SJCRH30 (cell line): ENCODE results near the gene NDUFB2. TPM values are rescaled to one million over a fixed set of nuclear protein-coding genes. Genes with fewer than 3 reads are reported as not detected.
"Not testable (repeated sequence)": the region's sequence is repeated elsewhere in the genome, so short reads cannot be mapped to it uniquely, and the experiment has no call there.

Source experiments
- DNase-seq, 2 experiments: peaks; one replicate each; pipeline ENCODE4 v3.0.0-alpha.2; 2015 to 2020
- H3K27ac ChIP-seq: fragments of 250-450 bp; sonication (Bioruptor Pico); 2 replicates; pipeline ENCODE4 v1.5.1; 2020; ENCODE audit warnings: mild to moderate bottlenecking, moderate library complexity
- H3K27me3 ChIP-seq: fragments of 250-450 bp; sonication (Bioruptor Pico); 2 replicates; pipeline ENCODE4 v1.5.1; 2020; ENCODE audit warnings: mild to moderate bottlenecking, moderate library complexity
- H3K36me3 ChIP-seq: fragments of 250-450 bp; sonication (Bioruptor Pico); 2 replicates; pipeline ENCODE4 v1.5.1; 2020; ENCODE audit warnings: mild to moderate bottlenecking, moderate library complexity
- H3K4me1 ChIP-seq: fragments of 250-450 bp; sonication (Bioruptor Pico); 2 replicates; pipeline ENCODE4 v1.5.1; 2020; ENCODE audit warnings: mild to moderate bottlenecking, moderate library complexity
- H3K4me3 ChIP-seq: fragments of 250-450 bp; sonication (Bioruptor Pico); 2 replicates; pipeline ENCODE4 v1.5.1; 2020; ENCODE audit warnings: mild to moderate bottlenecking, moderate library complexity
- H3K9me3 ChIP-seq: fragments of 250-450 bp; sonication (Bioruptor Pico); replicated peaks from 2 replicates; pipeline ENCODE4 v1.5.1; 2020; ENCODE audit warnings: mild to moderate bottlenecking, moderate library complexity
- total RNA-seq: library from RNA; depleted of rRNA; stranded (reverse); fragments of >200 nt; shearing (Covaris generic); gene quantifications from 2 replicates; pipeline ENCODE4 v1.2.3, GENCODE V29; 2014

NDUFB2 gene
- total RNA-seq, 1 experiment from 2014 or later, result 158 TPM

- no peaks in the 10 kb centered on the region for H3K36me3 ChIP-seq
- no peak overlapping the region for H3K4me3 ChIP-seq
- H3K4me1 ChIP-seq, result no peaks in the 10 kb centered on the region
- no peak for DNase-seq
- H3K27ac ChIP-seq, result no peak overlapping the region
- no peaks in the 10 kb centered on the region for H3K27me3 ChIP-seq
- H3K9me3 ChIP-seq, result no peaks in the 10 kb centered on the region
Observed at GRCh38 chr7:140667476-140667875, 29.0 kb upstream of the NDUFB2 start.

DNA sequence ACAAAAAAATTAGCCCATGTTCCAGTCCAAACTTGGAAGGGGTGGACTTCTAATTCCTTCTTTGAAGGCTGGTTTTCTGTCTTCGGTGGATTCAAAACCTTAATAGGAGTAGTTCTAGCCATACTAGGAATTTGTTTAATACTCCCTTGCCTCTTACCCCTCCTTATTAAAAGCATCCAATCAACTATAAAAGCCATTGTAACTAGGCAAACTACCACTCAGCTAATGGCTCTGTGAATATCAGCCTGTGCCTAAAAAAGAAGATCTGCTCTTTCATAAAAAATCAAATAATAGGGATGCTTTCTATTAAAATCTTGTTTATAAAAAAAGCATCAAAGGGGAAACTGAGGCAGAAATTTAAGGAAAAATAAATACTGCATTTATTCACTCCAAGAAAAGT lies 27.9 kb upstream of the NDUFB2 start:
- Histone ChIP-seq H3K4me1 (no peaks in the 10 kb centered on the region), H3K36me3 (no peaks in the 10 kb centered on the region), H3K27me3 (no peaks in the 10 kb centered on the region), H3K4me3 (no peak overlapping the region), H3K27ac (no peak overlapping the region), H3K9me3 (no peaks in the 10 kb centered on the region)
- no peak for DNase-seq

DNA sequence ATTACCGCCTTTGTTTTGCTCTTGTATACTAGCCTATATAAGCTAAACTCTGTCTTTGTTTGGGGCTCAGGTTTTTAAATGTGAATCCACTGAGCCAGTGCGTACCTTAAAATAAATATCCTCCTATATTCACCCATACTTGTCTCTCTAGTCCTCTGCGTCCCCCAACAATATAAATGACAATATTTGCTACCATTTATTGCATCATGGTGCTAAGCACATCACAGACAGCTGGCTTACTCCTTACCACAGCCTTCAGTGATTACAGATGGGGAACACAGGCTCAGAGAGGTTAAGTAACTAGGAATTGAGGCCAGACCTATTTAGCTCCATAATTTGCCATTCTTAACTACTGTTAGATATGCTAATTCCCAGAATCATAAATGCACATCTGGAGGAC lies 27.2 kb upstream of the NDUFB2 start:
- Histone ChIP-seq H3K9me3 (no peaks in the 10 kb centered on the region), H3K4me1 (no peaks in the 10 kb centered on the region), H3K27me3 (no peaks in the 10 kb centered on the region), H3K27ac (no peak overlapping the region), H3K36me3 (no peaks in the 10 kb centered on the region), H3K4me3 (no peak overlapping the region)
- no peak for DNase-seq

DNA sequence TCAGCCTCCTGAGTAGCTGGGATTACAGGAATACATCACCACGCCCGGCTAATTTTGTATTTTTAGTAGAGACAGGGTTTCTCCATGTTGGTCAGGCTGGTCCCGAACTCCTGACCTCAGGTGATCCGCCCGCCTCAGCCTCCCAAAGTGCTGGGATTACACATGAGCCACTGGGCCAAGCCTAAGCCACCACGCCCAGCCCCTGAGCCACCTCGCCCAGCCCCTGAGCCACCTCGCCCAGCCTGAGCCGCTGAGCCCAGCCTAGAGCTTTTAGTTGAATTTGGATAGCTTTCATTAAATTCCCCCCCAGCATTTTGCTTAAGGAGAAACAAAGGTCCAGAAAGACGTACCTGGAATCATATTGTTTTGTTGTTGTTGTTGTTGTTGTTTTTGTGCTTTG lies 26.6 kb upstream of the NDUFB2 start:
- H3K27me3 ChIP-seq, H3K4me1 ChIP-seq, H3K4me3 ChIP-seq, DNase-seq, H3K9me3 ChIP-seq, H3K36me3 ChIP-seq, H3K27ac ChIP-seq: not testable (repeated sequence)

- H3K4me3 ChIP-seq, result no peak overlapping the region
- H3K4me1 ChIP-seq, result peaks cover 2% of the 10 kb centered on the region; the same call in 1 of the 2 replicates
- no peaks in the 10 kb centered on the region for H3K36me3 ChIP-seq
- H3K27ac ChIP-seq, result no peak overlapping the region
- no peaks in the 10 kb centered on the region for H3K27me3 ChIP-seq
- no peaks in the 10 kb centered on the region for H3K9me3 ChIP-seq
- no peak for DNase-seq
Observed at GRCh38 chr7:140670343-140670935, 26.1 kb upstream of the NDUFB2 start.

- DNase-seq, result no peak
- H3K4me3 ChIP-seq, result peak overlapping the region; percentile 68; the same call in 1 of the 2 replicates
- no peaks in the 10 kb centered on the region for H3K9me3 ChIP-seq
- H3K27me3 ChIP-seq, result no peaks in the 10 kb centered on the region
- H3K4me1 ChIP-seq, result peaks cover 3% of the 10 kb centered on the region; the same call in 1 of the 2 replicates
- H3K36me3 ChIP-seq, result no peaks in the 10 kb centered on the region
- H3K27ac ChIP-seq, result no peak overlapping the region
Observed at GRCh38 chr7:140671966-140672365, 24.5 kb upstream of the NDUFB2 start.

- Histone ChIP-seq H3K9me3 (no peaks in the 10 kb centered on the region), H3K4me1 (peaks cover 3% of the 10 kb centered on the region; the same call in 1 of the 2 replicates), H3K27me3 (no peaks in the 10 kb centered on the region), H3K36me3 (no peaks in the 10 kb centered on the region), H3K27ac (no peak within 1 kb of the TSS), H3K4me3 (peak within 1 kb of the TSS; percentile 68)
- peak; percentile 34 to 62 for DNase-seq
Observed at GRCh38 chr7:140672382-140673062, 24.0 kb upstream of the NDUFB2 start, which contains the start of gene ADCK2. Gene ADCK2, plus strand, starts transcription at chr7:140672945. Its CDS starts 386 bp downstream, at chr7:140673331.

DNA sequence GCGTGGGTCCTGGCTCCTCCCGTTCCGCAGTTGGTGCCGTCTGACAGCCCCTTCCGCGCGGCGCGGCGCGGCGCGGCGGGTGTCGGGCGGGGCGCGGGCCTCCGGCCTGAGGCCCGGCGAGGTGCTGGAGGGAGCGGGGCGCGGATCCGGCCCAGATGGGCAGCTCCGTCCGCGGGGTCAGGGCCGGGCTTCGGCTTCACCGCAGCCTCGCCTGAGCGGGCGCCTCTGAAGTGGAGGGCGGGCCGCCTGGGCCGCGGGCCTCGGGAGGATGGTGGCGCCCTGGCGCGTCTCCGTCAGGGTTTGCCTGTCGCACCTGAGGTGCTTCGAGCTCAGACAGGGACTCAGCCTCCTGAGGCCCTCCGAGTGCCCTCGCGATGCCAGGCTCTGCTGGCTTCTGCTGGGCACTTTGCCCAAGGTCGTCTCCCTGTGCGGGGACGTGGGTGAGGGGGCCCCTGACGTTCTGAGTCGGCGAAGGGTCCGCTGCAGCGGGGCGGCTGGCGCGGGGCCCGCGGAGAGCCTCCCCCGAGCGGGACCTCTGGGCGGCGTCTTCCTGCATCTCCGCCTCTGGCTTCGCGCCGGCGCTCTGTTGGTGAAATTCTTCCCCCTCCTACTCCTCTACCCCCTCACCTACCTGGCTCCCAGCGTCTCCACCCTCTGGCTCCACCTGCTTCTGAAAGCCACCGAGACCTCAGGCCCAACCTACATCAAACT lies 23.3 kb upstream of the NDUFB2 start:
- no peak for DNase-seq
- H3K36me3 ChIP-seq, result no peaks in the 10 kb centered on the region

DNA sequence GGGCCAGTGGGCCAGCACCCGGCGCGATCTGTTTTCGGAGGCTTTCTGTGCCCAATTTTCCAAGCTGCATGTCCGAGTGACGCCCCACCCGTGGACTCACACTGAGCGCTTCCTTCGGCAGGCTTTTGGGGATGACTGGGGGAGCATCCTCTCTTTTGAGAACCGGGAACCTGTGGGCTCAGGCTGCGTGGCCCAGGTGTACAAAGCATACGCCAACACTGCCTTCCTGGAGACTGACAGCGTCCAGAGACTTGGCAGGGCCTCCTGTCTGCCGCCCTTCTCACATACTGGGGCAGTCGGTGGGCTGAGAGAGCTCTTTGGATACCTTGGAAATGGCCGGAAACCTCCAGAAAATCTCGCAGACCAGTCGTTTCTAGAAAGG lies 22.7 kb upstream of the NDUFB2 start:
- no peaks in the 10 kb centered on the region for H3K27me3 ChIP-seq
- peaks cover 3% of the 10 kb centered on the region; the same call in 1 of the 2 replicates for H3K4me1 ChIP-seq
- DNase-seq, result no peak
- no peaks in the 10 kb centered on the region for H3K36me3 ChIP-seq
- no peaks in the 10 kb centered on the region for H3K9me3 ChIP-seq
- no peak overlapping the region for H3K27ac ChIP-seq
- H3K4me3 ChIP-seq, result peak overlapping the region; percentile 68; the same call in 1 of the 2 replicates

More for the DNA sequence above, 23.3 kb upstream of the NDUFB2 start:
- no peak overlapping the region for H3K27ac ChIP-seq
- H3K27me3 ChIP-seq, result no peaks in the 10 kb centered on the region
- H3K4me1 ChIP-seq, result peaks cover 3% of the 10 kb centered on the region; the same call in 1 of the 2 replicates
- H3K4me3 ChIP-seq, result peak overlapping the region; percentile 68
- H3K9me3 ChIP-seq, result no peaks in the 10 kb centered on the region

- peaks cover 3% of the 10 kb centered on the region; the same call in 1 of the 2 replicates for H3K4me1 ChIP-seq
- no peaks in the 10 kb centered on the region for H3K27me3 ChIP-seq
- H3K27ac ChIP-seq, result no peak overlapping the region
- no peaks in the 10 kb centered on the region for H3K36me3 ChIP-seq
- H3K4me3 ChIP-seq, result no peak overlapping the region
- H3K9me3 ChIP-seq, result no peaks in the 10 kb centered on the region
- no peak for DNase-seq
Observed at GRCh38 chr7:140674356-140674800, 22.1 kb upstream of the NDUFB2 start.

DNA sequence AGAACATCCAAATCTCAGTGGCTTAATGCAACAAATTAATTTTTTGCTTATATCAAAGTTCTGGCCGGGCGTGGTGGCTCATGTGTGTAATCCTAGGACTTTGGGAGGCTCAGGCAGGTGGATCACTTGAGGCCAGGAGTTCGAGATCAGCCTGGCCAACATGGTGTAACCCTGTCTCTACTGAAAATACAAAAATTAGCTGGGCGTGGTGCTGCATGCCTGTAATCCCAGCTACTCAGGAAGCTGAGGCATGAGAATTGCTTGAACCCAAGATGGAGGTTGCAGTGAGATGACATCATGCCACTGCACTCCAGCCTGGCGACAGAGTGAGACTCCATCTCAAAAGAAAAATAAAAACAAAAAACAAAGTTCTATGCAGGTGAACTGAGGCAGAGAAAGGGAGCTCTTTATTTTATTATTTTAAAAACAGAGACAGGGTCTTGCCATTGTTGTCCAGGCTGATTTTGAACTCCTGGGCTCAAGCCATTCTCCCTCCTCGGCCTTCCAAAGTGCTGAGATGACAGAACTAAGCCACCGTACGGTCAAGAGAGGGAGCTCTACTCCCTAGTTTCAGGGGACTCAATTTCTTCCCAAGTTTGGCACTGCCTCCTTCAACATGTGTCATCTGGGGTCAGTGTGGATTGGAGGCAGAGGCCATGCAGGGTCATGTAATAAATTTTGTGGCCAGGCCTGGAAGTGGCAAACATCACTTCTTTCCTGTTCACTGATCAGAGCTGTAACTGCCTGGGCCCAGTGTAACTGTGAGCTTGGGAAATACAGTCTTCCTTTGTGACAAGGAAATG lies 21.4 kb upstream of the NDUFB2 start:
- DNase-seq, result peak; percentile 45 to 71
- H3K36me3 ChIP-seq, result no peaks in the 10 kb centered on the region
- no peaks in the 10 kb centered on the region for H3K27me3 ChIP-seq
- H3K27ac ChIP-seq, result no peak overlapping the region
- H3K4me3 ChIP-seq, result no peak overlapping the region
- H3K4me1 ChIP-seq, result peaks cover 3% of the 10 kb centered on the region; the same call in 1 of the 2 replicates
- H3K9me3 ChIP-seq, result no peaks in the 10 kb centered on the region

- Histone ChIP-seq H3K9me3 (no peaks in the 10 kb centered on the region), H3K4me3 (no peak overlapping the region), H3K36me3 (no peaks in the 10 kb centered on the region), H3K27me3 (no peaks in the 10 kb centered on the region), H3K4me1 (peaks cover 3% of the 10 kb centered on the region; the same call in 1 of the 2 replicates), H3K27ac (no peak overlapping the region)
- no peak for DNase-seq
Observed at GRCh38 chr7:140675726-140676125, 20.8 kb upstream of the NDUFB2 start.

- Histone ChIP-seq H3K4me3 (no peak overlapping the region), H3K27me3 (no peaks in the 10 kb centered on the region), H3K27ac (no peak overlapping the region), H3K9me3 (no peaks in the 10 kb centered on the region), H3K36me3 (no peaks in the 10 kb centered on the region), H3K4me1 (peaks cover 3% of the 10 kb centered on the region; the same call in 1 of the 2 replicates)
- no peak for DNase-seq
Observed at GRCh38 chr7:140676306-140676705, 20.2 kb upstream of the NDUFB2 start.

DNA sequence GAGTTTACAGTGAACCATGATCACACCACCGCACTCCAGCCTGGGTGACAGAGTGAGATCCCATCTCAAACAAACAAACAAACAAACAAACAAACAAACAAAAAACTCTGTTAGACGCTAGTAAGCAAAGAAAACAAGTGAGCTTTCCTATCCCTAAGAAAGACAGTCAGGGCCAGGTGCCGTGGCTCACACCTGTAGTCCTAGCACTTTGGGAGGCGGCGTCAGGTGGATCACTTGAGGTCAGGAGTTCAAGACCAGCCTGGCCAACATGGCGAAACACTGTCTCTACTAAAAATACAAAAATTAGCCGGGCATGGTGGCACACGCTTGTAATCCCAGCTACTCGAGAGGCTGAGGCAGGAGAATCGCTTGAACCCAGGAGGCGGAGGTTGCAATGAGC lies 19.6 kb upstream of the NDUFB2 start:
- H3K27me3 ChIP-seq, DNase-seq, H3K4me1 ChIP-seq, H3K36me3 ChIP-seq, H3K27ac ChIP-seq, H3K9me3 ChIP-seq, H3K4me3 ChIP-seq: not testable (repeated sequence)
